ENCODE data around the gene CEP126.
A peak's percentile ranks its signal among the peaks of the same experiment; 100 is the strongest.

Gene CEP126, protein sequence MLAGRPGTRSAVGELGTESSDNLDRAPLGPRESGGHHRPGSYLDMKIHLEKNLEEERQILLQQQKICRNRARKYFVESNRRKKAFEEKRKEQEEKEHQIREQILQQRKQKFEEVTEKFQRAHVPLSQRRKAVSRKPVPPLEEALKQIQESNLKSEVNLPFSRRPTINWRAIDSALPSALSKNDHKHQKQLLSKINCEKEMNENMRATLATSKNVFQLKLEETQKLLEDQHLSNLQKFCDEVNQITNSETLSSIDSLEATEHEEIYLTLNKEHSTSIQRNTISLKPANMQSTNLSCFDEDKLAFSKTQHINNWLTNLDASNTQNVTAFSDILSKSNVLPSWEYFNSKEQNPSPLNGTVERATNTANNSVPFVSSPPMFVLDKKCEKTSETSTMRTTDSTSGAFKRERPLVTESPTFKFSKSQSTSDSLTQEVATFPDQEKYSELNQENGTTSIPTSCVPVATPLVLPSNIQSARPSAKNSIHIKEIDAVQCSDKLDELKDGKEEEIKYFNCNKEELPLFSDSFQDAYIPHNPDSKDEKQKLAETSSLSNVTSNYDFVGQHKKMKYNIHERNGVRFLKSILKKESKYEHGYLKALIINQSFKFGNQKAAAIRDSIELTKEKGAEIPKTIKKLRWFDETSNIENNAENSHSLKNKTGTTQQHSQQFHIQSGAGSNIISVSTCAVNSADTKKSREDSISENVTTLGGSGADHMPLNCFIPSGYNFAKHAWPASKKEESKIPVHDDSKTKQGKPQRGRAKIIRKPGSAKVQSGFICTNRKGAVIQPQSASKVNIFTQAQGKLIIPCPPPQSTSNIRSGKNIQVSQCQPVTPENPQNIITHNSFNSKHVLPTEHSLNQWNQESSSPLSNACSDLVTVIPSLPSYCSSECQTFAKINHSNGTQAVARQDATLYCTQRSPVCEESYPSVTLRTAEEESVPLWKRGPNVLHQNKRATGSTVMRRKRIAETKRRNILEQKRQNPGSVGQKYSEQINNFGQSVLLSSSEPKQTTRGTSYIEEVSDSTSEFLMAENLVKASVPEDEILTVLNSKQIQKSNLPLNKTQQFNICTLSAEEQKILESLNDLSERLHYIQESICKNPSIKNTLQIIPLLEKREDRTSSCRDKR

DNA sequence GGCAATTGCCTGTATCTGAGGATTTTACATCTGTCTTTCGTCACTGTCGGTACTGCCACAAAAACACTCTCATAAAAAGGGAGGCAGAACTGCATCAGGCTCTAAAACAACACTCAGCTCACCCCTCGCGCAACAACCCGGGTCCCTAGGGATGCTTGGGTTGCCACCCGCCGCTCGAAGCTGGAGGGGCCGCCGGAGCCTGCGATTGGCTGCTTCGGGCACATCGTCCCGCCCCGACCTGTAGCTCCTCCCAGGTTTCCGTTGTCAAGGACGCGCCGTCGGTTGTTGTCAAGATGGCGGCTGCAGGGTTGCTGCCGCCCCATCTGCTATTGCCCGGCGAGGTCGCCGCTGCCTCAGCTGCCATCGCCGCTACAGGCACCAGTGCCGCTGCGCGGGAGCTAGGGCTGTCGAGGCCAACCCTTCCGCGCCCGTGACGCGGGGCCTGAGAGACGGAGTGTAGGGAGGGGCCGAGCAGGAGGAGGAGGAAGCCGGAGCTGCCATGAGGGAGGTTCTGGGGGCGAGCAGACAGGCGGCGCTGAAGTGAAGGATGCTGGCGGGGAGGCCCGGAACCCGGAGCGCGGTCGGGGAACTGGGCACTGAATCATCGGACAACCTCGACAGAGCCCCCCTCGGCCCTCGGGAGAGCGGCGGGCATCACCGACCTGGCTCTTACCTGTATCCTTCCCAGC lies at the start of gene CEP126:
TSS of gene CEP126 (plus strand) at position 273 of the 689 bp plus-strand sequence. CDS start at position 548, 275 bp downstream.
- DNase-seq: peak; percentile 95

DNA sequence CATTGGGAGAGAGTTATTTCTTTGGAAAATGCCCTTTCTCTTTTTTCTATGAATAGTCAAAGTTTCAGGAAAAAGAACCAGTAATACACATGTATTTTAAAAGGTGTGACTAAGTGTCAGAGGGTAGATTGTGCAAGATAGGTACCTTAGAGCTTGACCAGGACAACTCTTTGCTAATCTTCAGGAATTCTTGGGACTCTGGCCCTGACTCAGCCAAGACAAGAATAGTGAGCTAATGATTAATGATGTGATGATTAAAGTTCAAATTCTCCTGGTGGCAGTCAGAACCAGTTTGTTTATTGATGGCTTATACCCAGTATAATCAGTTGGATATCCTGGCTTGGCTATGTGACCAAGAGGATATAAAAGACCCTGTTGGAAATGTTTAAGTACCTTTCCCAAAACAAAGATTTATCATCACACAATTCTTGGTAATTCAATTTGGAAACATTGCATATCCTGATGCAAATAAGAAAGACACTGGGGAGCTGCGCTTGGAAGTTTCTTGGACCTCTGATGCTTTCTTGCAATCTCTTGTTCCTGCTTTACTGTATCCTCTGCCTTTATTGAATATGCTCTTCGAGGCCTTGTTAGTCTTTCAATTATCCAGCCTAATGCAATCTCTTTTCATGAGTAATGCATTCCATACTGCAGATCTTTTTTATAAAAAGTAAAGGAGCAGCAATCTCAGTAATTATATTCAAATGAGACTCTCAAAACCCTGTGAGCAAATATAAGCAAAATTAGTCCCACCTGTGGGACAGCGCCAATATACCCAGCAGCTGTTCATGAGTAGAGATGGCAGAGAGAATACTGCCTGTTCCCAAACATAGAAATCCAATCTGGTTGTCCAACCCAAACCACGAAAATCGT lies 48.0 kb upstream of the CEP126 start:
- no peak for DNase-seq

DNA sequence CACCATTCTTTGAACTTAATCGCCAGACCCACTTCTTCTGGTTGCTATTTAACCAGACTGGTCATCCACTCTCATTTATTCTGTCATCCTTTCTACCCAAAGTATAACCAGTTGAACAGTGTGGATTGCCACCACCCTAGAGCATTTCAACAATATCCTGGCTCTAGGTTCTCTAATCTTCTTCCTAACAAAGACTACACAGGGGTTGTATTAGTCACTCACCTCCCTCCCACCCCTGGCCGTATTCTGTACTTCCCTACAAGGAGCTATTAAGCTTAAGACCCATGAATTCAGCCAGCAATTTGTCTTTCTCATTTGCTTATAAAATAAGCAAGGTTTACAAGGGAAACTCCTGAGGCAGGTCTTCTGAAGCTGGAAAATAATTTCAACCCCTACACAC lies 46.9 kb upstream of the CEP126 start:
- no peak for DNase-seq

DNA sequence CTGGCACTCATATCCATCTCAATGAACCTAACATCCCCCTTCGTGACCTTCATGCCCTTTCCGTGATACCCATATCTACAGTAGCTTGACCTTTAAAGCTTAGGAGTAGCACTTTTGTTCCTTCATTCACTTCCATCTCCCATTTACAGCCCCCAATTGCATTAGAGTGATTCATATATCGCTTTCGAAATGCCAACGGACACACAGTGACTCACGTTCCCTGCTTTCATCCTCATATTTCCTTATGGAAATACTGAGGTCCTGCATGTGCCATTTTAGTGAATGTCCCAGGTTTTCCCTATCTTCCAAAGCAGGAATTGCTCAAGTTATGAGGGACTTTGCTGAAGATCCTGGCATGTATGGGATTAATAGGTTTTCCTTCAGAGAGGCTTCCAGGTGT lies 44.3 kb upstream of the CEP126 start:
- no peak for DNase-seq

GRCh38 chr11:101872171-101872882 lies 42.5 kb upstream of the CEP126 start:
- no peak for DNase-seq

DNA sequence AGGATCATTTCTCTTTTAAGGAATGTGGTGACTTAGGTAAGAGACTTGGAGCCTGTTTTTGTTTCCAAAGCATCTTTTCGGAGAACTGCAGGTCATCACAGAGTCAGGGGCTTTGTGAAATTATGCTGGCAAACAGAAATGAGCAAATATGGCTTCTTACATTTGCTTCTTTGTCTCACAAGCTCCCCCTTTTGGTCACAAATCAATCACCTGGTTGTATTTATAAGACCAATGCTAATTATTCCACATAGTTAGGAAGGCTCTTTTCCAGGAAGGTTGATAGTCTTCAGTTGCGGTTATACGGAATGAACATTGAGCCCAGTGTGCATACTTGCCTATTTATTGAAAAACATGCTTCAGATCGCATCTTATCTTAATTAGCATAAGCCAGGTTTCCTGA lies 34.6 kb upstream of the CEP126 start:
- DNase-seq: no peak

GRCh38 chr11:101881586-101881985 lies 33.2 kb upstream of the CEP126 start:
- no peak for DNase-seq

DNA sequence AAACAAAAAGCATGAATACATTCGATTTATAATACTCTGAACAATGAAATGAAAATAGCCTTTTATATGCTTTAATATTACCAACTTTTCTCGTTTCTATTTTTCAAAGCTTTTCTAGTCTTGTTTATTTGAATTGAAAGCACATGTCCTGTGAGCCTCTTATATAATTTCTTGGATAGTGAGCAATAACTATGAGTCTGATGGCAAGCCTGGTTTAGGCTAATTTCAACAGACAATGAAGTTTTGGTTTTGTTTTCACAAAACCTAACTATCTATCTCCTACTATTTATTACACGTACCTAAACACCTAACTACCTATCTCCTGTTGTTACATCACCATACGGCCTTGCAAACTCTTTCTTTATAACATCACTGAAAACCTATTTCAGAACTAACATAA lies 29.2 kb upstream of the CEP126 start:
- DNase-seq: no peak

DNA sequence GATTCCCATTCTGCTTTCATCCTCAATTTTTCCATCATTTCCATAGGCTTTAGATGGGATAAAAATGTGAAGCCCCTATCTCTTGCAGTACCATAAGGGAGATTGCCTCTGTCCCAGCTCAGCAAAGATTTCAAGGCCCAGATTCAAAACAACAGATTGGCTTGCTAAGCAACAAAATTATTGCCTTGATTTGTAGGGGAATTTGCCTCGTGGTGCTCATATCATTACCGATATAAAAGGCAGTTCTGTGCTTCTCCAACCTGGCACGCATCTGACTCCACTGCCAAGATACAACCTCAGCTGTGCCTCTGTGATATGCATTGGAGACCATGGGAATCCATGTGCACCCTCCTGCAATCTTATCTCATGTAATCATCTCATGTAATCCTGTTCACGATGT lies 25.0 kb upstream of the CEP126 start:
- DNase-seq: no peak

GRCh38 chr11:101894505-101894904 lies 20.3 kb upstream of the CEP126 start:
- no peak for DNase-seq

DNA sequence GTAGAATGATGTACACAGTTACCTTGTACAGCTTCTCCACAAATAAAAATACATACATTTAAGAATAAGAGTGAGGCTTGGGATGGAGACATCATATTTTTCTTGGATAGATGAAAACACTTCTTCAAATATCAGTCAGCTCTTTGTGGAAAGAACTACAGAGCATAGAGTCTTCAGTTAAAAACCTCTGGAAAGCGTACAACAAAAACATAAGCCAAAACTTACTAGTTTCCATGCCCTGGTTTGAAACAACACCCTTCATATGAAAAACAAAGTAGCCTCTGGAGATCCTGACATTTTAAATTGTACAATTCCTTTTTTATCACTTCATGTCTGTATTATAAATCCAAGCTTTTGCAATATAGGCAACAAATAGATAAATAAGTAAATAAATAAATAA lies 7.0 kb upstream of the CEP126 start:
- DNase-seq: no peak

GRCh38 chr11:101909087-101909486 lies 5.7 kb upstream of the CEP126 start:
- no peak for DNase-seq

DNA sequence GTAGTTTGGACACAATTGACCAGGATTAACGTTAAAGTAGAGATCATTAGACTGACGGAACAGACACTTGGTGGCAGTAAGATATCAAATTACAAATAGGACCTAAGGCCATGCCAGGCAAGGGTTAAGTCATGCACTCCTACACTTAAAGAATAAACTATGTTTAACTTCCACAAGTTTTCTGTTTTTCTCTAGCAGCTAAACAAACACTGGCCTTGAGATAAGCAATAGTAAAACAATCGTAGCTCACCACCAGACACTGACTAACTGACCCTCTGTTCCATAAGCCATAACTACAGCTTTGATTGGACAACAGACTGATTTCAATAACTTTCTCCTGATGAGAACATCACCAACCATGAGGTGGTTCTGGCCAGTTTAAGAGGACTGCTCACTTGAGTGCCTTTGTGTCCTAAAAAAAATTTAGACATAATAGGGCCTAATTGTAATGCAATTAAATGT lies 2.0 kb upstream of the CEP126 start:
- DNase-seq: no peak

GRCh38 chr11:101913656-101914055 lies 1.2 kb upstream of the CEP126 start:
- no peak for DNase-seq

DNA sequence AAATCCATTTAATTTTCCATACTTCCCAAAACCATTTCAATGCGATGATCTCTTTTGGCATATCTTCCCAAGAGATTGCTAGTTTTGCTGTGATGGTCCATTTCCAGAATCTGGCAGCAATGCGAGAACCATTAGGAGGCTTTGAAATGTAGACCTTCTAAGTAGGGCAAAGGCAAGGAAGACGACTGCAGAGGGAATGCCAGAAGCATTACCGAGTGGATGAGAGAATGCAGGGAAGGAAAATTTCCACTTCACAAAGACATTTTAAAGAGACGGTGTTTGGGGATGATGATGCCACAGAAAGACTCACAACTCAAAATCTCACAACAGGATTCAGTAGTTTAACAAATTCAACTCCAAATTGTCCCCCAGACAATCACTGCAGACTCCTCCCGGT lies 471 bp upstream of the CEP126 start:
- DNase-seq: no peak

DNA sequence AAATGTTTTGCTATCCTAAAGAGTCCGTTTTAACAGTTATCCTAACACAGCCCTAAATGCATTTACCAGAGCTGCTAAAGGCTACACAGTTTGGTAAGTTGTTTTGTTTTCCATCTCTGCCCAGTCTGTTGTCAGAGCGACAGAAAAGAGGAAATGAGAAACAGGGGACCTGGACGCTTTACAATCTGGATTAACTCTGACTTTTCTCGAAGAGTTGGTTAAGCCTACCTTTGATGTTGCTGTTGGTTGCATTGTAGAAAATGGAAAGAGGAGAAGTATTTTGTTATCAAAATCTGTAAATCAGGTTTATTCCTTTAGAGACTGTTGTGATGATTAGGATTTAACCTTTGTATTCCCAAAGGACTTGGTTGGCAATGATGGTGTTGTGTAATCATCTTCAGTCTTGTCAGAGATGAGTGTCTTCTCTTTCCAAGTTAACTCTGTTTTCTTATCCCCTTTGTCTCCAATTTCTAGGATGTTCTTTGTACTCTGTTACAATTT lies 1.0 kb downstream of the CEP126 start:
- DNase-seq: no peak

GRCh38 chr11:101916422-101916821 lies 1.6 kb downstream of the CEP126 start, which contains the start of gene ANGPTL5:
Gene ANGPTL5, minus strand, starts transcription at chr11:101916522. Its CDS starts 8,613 bp downstream, at chr11:101907909.
- no peak for DNase-seq

DNA sequence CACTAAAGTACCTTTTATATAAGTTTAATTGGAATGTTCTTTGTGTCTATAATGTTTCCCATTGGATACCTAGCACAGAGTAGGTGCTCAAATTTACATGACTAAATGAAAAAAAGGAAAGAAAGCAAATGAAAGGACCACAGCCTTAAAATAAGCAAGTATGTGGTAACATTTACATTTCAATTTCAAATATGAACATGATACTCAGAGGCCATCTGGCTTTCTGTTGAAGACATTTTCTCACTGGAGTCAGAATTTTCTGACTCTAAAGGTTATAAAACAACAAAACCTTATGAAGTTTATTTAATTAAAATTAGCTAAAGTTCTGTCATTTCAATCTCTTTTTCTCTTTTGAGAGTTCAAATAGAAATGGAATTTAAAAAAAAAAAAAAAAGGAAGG lies 2.4 kb downstream of the CEP126 start:
- DNase-seq: no peak

- no peak for DNase-seq
Measured at GRCh38 chr11:101920992-101921391, 6.2 kb downstream of the CEP126 start.

DNA sequence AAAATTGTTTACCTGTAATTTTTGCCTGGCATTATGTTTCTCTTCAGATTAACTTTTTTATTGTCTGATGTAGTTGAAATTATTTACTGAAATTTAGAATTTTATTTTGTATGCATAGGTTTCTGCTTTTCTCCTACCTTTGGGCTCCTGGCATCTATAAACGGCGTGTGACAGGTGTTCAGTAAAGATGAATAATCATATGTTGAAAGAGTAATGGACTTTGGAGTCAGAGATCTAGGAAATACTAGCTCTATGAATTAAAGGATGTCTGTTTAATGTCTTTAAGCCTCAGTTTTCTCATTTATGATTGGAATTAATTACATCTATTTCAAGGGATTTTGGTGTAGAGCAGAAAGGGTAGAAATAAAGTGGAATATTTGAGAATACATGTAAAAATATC lies 8.7 kb downstream of the CEP126 start:
- no peak for DNase-seq

Data from stimulated activated CD4-positive, alpha-beta T cell treated with anti-CD3 and anti-CD28 coated beads, Interleukin-15, amount 100 ng/mL, for 24 hours (primary cell).